Measurements from ENCODE around the gene TSC22D1.

Gene TSC22D1

GRCh38 chr13:44561351-44561750, 14.8 kb downstream of the TSC22D1 start:
- TF ChIP-seq, protein P1, sequence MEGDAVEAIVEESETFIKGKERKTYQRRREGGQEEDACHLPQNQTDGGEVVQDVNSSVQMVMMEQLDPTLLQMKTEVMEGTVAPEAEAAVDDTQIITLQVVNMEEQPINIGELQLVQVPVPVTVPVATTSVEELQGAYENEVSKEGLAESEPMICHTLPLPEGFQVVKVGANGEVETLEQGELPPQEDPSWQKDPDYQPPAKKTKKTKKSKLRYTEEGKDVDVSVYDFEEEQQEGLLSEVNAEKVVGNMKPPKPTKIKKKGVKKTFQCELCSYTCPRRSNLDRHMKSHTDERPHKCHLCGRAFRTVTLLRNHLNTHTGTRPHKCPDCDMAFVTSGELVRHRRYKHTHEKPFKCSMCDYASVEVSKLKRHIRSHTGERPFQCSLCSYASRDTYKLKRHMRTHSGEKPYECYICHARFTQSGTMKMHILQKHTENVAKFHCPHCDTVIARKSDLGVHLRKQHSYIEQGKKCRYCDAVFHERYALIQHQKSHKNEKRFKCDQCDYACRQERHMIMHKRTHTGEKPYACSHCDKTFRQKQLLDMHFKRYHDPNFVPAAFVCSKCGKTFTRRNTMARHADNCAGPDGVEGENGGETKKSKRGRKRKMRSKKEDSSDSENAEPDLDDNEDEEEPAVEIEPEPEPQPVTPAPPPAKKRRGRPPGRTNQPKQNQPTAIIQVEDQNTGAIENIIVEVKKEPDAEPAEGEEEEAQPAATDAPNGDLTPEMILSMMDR (IDR thresholded peaks at IDR 0.05; ENCODE audit: borderline replicate concordance, control extremely low read depth, extremely low read depth, insufficient read depth, missing control alignments) = no peak
- in situ Hi-C loops (cut with MboI; ENCODE audit: low sequenced_read_pairs, unreplicated experiment) = no loop called here
- DNase-seq (ENCODE audit: low spot score) = no peak

GRCh38 chr13:44557986-44558385, 18.1 kb downstream of the TSC22D1 start:
- TF ChIP-seq, protein P1 (IDR thresholded peaks at IDR 0.05; ENCODE audit: borderline replicate concordance, control extremely low read depth, extremely low read depth, insufficient read depth, missing control alignments) = no peak
- no peak for DNase-seq (ENCODE audit: low spot score)
- in situ Hi-C loops (cut with MboI; ENCODE audit: low sequenced_read_pairs, unreplicated experiment) = no loop called here

- in situ Hi-C loops (cut with MboI; ENCODE audit: low sequenced_read_pairs, unreplicated experiment) = no loop called here
- TF ChIP-seq, protein P1 (IDR thresholded peaks at IDR 0.05; ENCODE audit: borderline replicate concordance, control extremely low read depth, extremely low read depth, insufficient read depth, missing control alignments) = no peak
- no peak for DNase-seq (ENCODE audit: low spot score)
These were observed 20.9 kb downstream of the TSC22D1 start for GRCh38 chr13:44555207-44555606.

DNA sequence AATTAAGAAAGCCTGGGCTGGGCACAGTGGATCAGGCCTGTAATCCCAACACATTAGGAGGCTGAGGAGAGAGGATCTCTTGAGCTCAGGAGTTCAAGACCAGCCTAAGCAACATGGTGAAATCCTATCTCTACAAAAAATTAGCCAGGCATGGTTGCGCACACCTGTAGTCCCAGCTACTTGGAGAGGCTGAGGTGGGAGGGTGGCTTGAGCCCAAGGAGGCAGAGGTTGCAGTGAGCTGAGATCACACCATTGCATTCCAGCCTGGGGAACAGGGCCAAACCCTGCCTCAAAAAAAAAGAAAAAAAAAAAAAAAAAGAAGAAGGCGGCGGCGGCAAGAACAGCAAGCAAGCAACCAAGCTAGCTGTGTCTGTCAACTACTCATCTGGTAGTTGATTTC, 26.7 kb downstream of the TSC22D1 start:
- DNase-seq (ENCODE audit: low spot score) = no peak
- TF ChIP-seq, protein P1 (IDR thresholded peaks at IDR 0.05; ENCODE audit: borderline replicate concordance, control extremely low read depth, extremely low read depth, insufficient read depth, missing control alignments) = no peak
- in situ Hi-C loops (cut with MboI; ENCODE audit: low sequenced_read_pairs, unreplicated experiment) = no loop called here

DNA sequence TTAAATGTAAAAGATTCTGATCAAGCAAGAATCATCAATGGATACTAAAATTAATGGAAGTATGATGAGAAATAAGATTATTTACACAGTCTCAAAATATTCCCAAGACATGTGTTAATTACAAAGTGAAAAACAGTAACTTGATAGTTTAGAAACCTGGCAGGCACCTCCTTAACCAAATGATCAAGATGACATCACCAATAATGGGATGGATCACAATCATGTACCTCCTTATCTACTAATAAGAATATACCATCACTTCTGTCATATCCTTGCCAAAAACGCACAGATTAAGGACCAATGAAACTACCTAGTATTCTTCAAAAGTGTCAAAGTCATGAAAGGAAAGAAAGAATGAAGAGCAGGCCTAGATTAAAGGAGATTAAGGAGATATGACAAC, 30.0 kb downstream of the TSC22D1 start:
- TF ChIP-seq, protein P1 (IDR thresholded peaks at IDR 0.05; ENCODE audit: borderline replicate concordance, control extremely low read depth, extremely low read depth, insufficient read depth, missing control alignments) = no peak
- DNase-seq (ENCODE audit: low spot score) = no peak
- in situ Hi-C loops (cut with MboI; ENCODE audit: low sequenced_read_pairs, unreplicated experiment) = no loop called here

GRCh38 chr13:44543369-44543768, 32.8 kb downstream of the TSC22D1 start:
- TF ChIP-seq, protein P1 (IDR thresholded peaks at IDR 0.05; ENCODE audit: borderline replicate concordance, control extremely low read depth, extremely low read depth, insufficient read depth, missing control alignments) = no peak
- in situ Hi-C loops (cut with MboI; ENCODE audit: low sequenced_read_pairs, unreplicated experiment) = no loop called here
- DNase-seq (ENCODE audit: low spot score) = no peak

DNA sequence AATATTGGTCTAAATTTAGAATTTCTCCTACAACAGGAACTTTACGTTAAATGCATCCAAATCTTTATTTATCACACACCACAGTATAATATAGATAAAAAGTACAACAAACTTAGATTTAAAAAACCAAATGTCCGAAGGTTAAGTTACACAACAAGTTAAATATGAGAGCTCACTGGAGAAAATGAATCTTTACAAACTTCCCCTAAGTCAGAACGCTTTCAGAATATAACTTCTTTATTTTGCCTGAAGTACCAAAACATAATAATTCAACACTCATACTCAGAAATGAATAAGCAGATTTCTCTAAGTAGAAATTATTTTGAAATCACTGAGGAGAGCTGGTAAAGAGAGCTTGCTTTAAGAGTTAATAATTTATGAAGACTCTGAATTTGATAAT, 33.8 kb downstream of the TSC22D1 start:
- DNase-seq (ENCODE audit: low spot score) = no peak
- TF ChIP-seq, protein P1 (IDR thresholded peaks at IDR 0.05; ENCODE audit: borderline replicate concordance, control extremely low read depth, extremely low read depth, insufficient read depth, missing control alignments) = no peak
- in situ Hi-C loops (cut with MboI; ENCODE audit: low sequenced_read_pairs, unreplicated experiment) = no loop called here

All from GM13976 (cell line).